Measurements from ENCODE around the gene PTPN6.
A peak's percentile ranks its signal among the peaks of the same experiment; 100 is the strongest.

PTPN6 gene

GRCh38 chr12:6941782-6942181 is 9.4 kb upstream of the PTPN6 start:
- DNase-seq (ENCODE audit: low read depth in 2 of 2): no peak

GRCh38 chr12:6942331-6942665 is 8.9 kb upstream of the PTPN6 start:
- no peak for DNase-seq (ENCODE audit: low read depth in 2 of 2)

- no peak for DNase-seq (ENCODE audit: low read depth in 2 of 2)
Measured at GRCh38 chr12:6943389-6943721, 7.8 kb upstream of the PTPN6 start.

GRCh38 chr12:6943722-6944380 is 7.3 kb upstream of the PTPN6 start, which contains the start of the genes C12orf57 and RNU7-1:
Gene C12orf57, plus strand, starts transcription at chr12:6944022. Its CDS starts 100 bp downstream, at chr12:6944122.
Gene RNU7-1, plus strand, starts transcription at chr12:6943816.
- DNase-seq (ENCODE audit: low read depth in 2 of 2): peak; percentile 68 to 73

GRCh38 chr12:6944381-6945186 is 6.6 kb upstream of the PTPN6 start:
- peak; percentile 78 to 88 for DNase-seq (ENCODE audit: low read depth in 2 of 2)

- DNase-seq (ENCODE audit: low read depth in 2 of 2): no peak
Measured at GRCh38 chr12:6945613-6946012, 5.5 kb upstream of the PTPN6 start.

GRCh38 chr12:6946033-6946919 is 4.9 kb upstream of the PTPN6 start:
- peak in 1 of 2 experiments; percentile 75 for DNase-seq (ENCODE audit: low read depth in 2 of 2)

GRCh38 chr12:6946920-6947374 is 4.2 kb upstream of the PTPN6 start:
- no peak for DNase-seq (ENCODE audit: low read depth in 2 of 2)

- no peak for DNase-seq (ENCODE audit: low read depth in 2 of 2)
Measured at GRCh38 chr12:6947615-6948014, 3.5 kb upstream of the PTPN6 start.

GRCh38 chr12:6948873-6949594 is 2.1 kb upstream of the PTPN6 start:
- no peak for DNase-seq (ENCODE audit: low read depth in 2 of 2)

GRCh38 chr12:6950401-6950801 is 755 bp upstream of the PTPN6 start:
- no peak for DNase-seq (ENCODE audit: low read depth in 2 of 2)

- DNase-seq (ENCODE audit: low read depth in 2 of 2): no peak
Measured at GRCh38 chr12:6951551-6952120, 480 bp downstream of the PTPN6 start.

- DNase-seq (ENCODE audit: low read depth in 2 of 2): no peak
Measured at GRCh38 chr12:6952121-6952862, 1.1 kb downstream of the PTPN6 start.

GRCh38 chr12:6952863-6953441 is 1.8 kb downstream of the PTPN6 start:
- no peak for DNase-seq (ENCODE audit: low read depth in 2 of 2)

- peak; percentile 69 to 84 for DNase-seq (ENCODE audit: low read depth in 2 of 2)
Measured at GRCh38 chr12:6953442-6954315, 2.5 kb downstream of the PTPN6 start.

GRCh38 chr12:6954316-6955107 is 3.4 kb downstream of the PTPN6 start:
- no peak for DNase-seq (ENCODE audit: low read depth in 2 of 2)

- DNase-seq (ENCODE audit: low read depth in 2 of 2): no peak
Measured at GRCh38 chr12:6955108-6956020, 4.2 kb downstream of the PTPN6 start.
